ENCODE results near the gene SLC39A10. TPM values are rescaled to one million over a fixed set of nuclear protein-coding genes. Genes with fewer than 3 reads are reported as not detected.

SLC39A10 gene
- total RNA-seq, 6 donors from 2014 or later: 4.3 to 29.0 (median 13.9) TPM

DNA sequence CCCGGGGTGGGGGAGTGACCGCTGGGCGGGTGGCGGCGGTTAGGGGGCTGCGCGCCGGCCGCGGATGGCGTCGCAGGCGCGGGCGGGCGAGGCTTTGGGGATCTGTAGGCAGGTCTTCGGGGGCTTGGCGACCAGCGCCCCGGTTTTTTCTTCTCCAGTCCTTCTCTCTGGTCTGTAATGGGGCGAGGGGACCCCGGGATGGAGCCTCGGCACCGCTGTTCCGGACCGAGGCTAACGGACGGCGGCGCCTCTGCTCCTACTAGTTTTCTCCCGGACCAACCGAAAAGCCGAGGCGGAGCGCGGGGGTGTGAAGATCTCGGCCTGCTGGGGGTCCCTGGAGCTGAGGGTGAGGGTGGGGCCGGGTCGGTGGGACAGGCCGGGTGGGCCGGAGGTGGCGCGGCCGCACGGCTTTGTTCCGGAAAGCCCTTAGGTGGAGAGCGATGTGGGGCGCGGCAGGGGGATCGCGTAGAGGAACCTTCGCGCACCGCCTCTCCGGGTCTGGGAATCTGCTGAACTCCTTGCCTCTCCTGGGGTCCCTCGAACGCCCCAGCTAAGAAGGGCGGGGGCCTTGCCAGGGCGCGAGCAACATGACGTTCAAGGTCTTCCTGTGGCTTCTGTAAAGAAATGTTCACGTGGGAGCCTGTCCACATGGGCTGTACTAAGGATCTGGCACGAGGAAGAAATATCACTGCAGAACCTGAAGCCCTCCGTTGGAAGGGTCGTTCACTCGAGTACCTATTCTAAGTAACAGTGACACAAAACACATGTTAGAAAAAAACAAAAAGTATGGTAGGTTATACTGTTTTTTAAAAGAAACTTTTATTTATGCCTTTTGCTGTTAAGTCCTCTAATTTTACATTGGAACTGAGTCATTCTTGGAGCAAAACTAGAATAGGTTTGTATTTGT, 861 bp downstream of the SLC39A10 start:
- H3K36me3 ChIP-seq: no peaks in the 10 kb centered on the region
- peak overlapping the region; percentile 98 to 100 (median 99) for H3K27ac ChIP-seq
- TF ChIP-seq, protein P1, sequence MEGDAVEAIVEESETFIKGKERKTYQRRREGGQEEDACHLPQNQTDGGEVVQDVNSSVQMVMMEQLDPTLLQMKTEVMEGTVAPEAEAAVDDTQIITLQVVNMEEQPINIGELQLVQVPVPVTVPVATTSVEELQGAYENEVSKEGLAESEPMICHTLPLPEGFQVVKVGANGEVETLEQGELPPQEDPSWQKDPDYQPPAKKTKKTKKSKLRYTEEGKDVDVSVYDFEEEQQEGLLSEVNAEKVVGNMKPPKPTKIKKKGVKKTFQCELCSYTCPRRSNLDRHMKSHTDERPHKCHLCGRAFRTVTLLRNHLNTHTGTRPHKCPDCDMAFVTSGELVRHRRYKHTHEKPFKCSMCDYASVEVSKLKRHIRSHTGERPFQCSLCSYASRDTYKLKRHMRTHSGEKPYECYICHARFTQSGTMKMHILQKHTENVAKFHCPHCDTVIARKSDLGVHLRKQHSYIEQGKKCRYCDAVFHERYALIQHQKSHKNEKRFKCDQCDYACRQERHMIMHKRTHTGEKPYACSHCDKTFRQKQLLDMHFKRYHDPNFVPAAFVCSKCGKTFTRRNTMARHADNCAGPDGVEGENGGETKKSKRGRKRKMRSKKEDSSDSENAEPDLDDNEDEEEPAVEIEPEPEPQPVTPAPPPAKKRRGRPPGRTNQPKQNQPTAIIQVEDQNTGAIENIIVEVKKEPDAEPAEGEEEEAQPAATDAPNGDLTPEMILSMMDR (IDR thresholded peaks at IDR 0.05): no peak
- TF ChIP-seq EP300 (IDR thresholded peaks at IDR 0.05) (peak in 1 of 4 donors; percentile 42), POLR2AphosphoS5 (IDR thresholded peaks at IDR 0.05) (peak in 1 of 2 donors; percentile 77), POLR2A (IDR thresholded peaks at IDR 0.05) (peak in 2 of 4 donors; percentile 47 to 64)
- 0 to 1% methylated on average over 14 to 46 of the region's 66 CpGs for WGBS, 2 donors
- peaks cover 15 to 31% (median 20%) of the 10 kb centered on the region in 4 donors for H3K4me1 ChIP-seq
- DNase-seq (peak; percentile 73 to 89), ATAC-seq (ENCODE audit: low FRiP score in 2 of 2) (peak; percentile 27 to 53)
- peak overlapping the region; percentile 90 to 96 (median 93) for H3K4me3 ChIP-seq
- H3K27me3 ChIP-seq: no peaks in the 10 kb centered on the region
- H3K9me3 ChIP-seq: no peaks in the 10 kb centered on the region

DNA sequence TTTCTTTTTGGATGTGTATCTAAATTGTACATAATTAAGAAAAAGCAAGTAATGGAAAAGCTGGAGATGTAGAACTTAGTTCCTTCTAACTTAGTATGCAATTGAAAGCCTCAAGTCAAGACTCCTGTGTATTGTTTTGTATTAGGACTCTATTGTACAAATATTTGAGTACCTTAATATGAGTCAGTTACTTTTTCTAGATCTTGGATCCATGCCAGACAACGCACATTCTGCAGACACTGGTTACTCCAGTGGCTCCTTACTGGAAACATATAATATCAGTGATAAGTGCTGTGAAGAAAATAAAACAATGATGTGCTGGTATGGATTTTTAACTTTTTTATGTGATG, 1.5 kb downstream of the SLC39A10 start:
- no peaks in the 10 kb centered on the region for H3K9me3 ChIP-seq
- 0 to 3% methylated on average over 1 of the region's 1 CpG for WGBS, 2 donors
- ATAC-seq (ENCODE audit: low FRiP score in 2 of 2) (no peak), DNase-seq (no peak)
- H3K27me3 ChIP-seq: no peaks in the 10 kb centered on the region
- peak overlapping the region in 3 of 4 donors; percentile 90 to 95 (median 91) for H3K4me3 ChIP-seq
- no peaks in the 10 kb centered on the region for H3K36me3 ChIP-seq
- H3K27ac ChIP-seq: peak overlapping the region; percentile 98 to 100 (median 99)
- H3K4me1 ChIP-seq: peaks cover 17 to 31% (median 20%) of the 10 kb centered on the region in 4 donors
- no peak for TF ChIP-seq EP300 (IDR thresholded peaks at IDR 0.05)

DNA sequence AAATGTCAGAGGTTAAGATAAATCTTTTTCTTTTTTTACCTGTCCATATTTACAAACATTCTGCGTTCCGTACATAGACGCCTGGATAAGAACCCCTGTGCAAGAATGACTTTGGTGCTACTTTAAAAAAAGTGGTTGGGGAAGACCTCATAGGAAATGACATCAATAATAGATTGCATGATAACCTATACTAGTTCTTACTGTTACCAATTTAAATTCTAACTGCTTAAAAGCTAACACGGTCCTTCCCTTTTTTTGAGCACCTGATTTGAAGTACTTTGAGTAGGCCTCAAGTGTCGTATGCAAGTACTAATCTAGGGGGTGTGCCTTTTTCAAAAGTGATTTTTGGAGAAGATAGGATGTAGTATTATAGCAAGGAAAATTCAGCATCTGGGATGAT, 2.1 kb downstream of the SLC39A10 start:
- DNase-seq: no peak
- TF ChIP-seq POLR2AphosphoS5 (IDR thresholded peaks at IDR 0.05): no peak
- TF ChIP-seq, protein P1 (IDR thresholded peaks at IDR 0.05): no peak
- TF ChIP-seq POLR2A (IDR thresholded peaks at IDR 0.05): no peak
- TF ChIP-seq EP300 (IDR thresholded peaks at IDR 0.05): no peak
- ATAC-seq (ENCODE audit: low FRiP score in 2 of 2): no peak
- Histone ChIP-seq H3K9me3 (no peaks in the 10 kb centered on the region), H3K27ac (peak overlapping the region; percentile 3 to 99 (median 68)), H3K27me3 (no peaks in the 10 kb centered on the region), H3K36me3 (no peaks in the 10 kb centered on the region), H3K4me1 (peaks cover 17 to 31% (median 20%) of the 10 kb centered on the region in 4 donors), H3K4me3 (peak overlapping the region in 3 of 4 donors; percentile 90 to 95 (median 91))
- WGBS, 2 donors: 22 to 26% methylated on average over 5 of the region's 5 CpGs

DNA sequence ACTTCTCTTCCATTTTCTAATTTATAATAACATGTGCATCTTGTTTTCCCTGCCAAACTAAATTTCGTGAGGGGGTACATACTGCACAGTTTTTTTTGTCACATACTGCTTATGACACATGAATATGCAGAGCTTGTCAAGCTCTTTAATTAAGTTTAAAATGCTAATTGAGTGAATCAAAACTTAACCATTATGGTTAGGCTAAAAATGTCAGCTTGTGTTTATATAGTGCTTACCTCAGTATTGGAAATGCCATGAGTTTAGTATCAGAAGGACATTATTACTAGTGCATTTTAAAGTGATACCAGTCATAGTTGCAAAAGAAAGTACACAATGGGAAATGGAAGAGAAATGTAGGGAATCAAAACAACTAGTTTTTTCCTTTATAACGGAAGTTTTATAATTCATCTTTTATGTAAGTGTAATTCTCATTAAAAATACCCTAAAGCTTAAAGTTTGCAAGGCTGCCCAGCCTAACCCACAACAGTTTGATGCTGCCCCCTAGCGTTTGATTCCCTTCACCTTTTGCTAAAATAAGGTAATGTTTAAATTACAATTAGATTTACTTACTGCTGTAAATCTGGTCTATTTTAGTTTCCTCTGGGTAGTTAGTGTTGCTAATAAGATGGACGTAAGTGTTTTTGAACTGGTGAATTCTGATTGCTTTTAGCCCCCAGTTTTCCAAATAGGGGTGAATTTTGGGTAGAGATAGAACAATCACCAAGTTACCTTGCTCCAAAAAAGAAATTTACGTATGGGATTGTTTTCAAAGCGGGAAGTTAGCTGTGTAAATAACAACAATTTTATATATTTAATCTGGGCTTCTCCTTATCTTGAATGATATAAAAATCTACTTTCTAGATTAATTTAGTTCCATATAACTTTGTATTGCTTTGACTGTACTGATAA, 3.2 kb downstream of the SLC39A10 start:
- no peaks in the 10 kb centered on the region for H3K9me3 ChIP-seq
- H3K27me3 ChIP-seq: no peaks in the 10 kb centered on the region
- H3K27ac ChIP-seq: peak overlapping the region in 2 of 4 donors; percentile 3 to 38
- 34 to 35% methylated on average over 6 of the region's 6 CpGs for WGBS, 2 donors
- peaks cover 17 to 37% (median 22%) of the 10 kb centered on the region in 4 donors for H3K4me1 ChIP-seq
- no peak for TF ChIP-seq POLR2A (IDR thresholded peaks at IDR 0.05)
- TF ChIP-seq, protein P1 (IDR thresholded peaks at IDR 0.05): peak; percentile 47 to 77 (median 65)
- TF ChIP-seq POLR2AphosphoS5 (IDR thresholded peaks at IDR 0.05): no peak
- TF ChIP-seq EP300 (IDR thresholded peaks at IDR 0.05): no peak
- DNase-seq (peak in 1 of 2 donors; percentile 63), ATAC-seq (ENCODE audit: low FRiP score in 2 of 2) (no peak)
- H3K4me3 ChIP-seq: peak overlapping the region in 2 of 4 donors; percentile 90 to 95
- H3K36me3 ChIP-seq: no peaks in the 10 kb centered on the region

DNA sequence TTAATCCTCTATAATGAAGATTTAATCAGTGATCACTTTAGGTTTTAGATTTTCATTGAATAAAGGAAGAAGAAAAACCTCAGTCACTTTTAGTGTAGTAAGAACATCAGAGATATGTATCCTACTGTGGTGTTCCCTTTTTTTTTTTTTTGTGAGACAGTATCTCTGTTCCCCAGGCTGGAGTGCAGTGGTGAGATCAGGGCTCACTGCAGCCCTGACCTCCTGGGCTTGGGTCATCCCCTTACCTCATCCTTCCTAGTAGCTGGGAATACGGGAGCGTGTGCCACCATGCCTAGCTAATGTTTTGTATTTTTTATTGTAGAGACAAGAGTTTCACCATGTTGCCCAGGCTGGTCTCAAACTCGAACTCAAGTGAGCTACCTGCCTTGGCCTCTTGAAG, 5.1 kb downstream of the SLC39A10 start:
- 37 to 38% methylated on average over 3 of the region's 3 CpGs for WGBS, 2 donors
- DNase-seq (no peak), ATAC-seq (ENCODE audit: low FRiP score in 2 of 2) (no peak)
- no peaks in the 10 kb centered on the region for H3K36me3 ChIP-seq
- no peak for TF ChIP-seq EP300 (IDR thresholded peaks at IDR 0.05)
- no peak for TF ChIP-seq POLR2A (IDR thresholded peaks at IDR 0.05)
- TF ChIP-seq POLR2AphosphoS5 (IDR thresholded peaks at IDR 0.05): no peak
- TF ChIP-seq, protein P1 (IDR thresholded peaks at IDR 0.05): no peak
- peaks cover 17 to 30% (median 21%) of the 10 kb centered on the region in 4 donors for H3K4me1 ChIP-seq
- no peaks in the 10 kb centered on the region for H3K9me3 ChIP-seq
- H3K4me3 ChIP-seq: no peak overlapping the region
- no peak overlapping the region for H3K27ac ChIP-seq
- H3K27me3 ChIP-seq: no peaks in the 10 kb centered on the region
